Heart right ventricle (tissue), 16 donors: ENCODE data around the gene LIMS1. TPM values are rescaled to one million over a fixed set of nuclear protein-coding genes. Genes with fewer than 3 reads are reported as not detected.
A peak's percentile ranks its signal among the peaks of the same experiment; 100 is the strongest.

Source experiments
- ATAC-seq, 8 donors: fragments of 200-7000 bp; cut with Tn5 transposase; one replicate each; pipeline ENCODE4 v1.9.1; 2020; ENCODE audit warnings: mild to moderate bottlenecking in 8 of 8, moderate library complexity in 8 of 8, moderate number of reproducible peaks in 1 of 8
- DNase-seq, 2 donors: peaks; one replicate each; pipeline ENCODE4 v3.0.0-alpha.2; 2020
- H3K27ac ChIP-seq, 10 donors: fragments of 200-600 bp; sonication (generic) in 2 of 10; one replicate each; pipeline versions ENCODE4 v1.5.0 to v1.8.0; 2020 to 2022; ENCODE audit warnings: mild to moderate bottlenecking in 3 of 10
- H3K27me3 ChIP-seq, 7 donors: fragments of 200-600 bp; one replicate each; pipeline ENCODE4 v1.8.0; 2021 to 2022; ENCODE audit warnings: mild to moderate bottlenecking in 2 of 7
- H3K36me3 ChIP-seq, 9 donors: fragments of 200-600 bp; sonication (generic) in 1 of 9; one replicate each; pipeline versions ENCODE4 v1.5.0 to v1.8.0; 2020 to 2022; ENCODE audit warnings: mild to moderate bottlenecking in 2 of 9
- H3K4me1 ChIP-seq, 9 donors: fragments of 200-600 bp; sonication (generic) in 1 of 9; one replicate each; pipeline versions ENCODE4 v1.5.0 to v1.8.0; 2020 to 2022; ENCODE audit warnings: mild to moderate bottlenecking in 4 of 9
- H3K4me3 ChIP-seq, 10 donors: fragments of 200-600 bp; sonication (generic) in 2 of 10; one replicate each; pipeline versions ENCODE4 v1.5.0 to v1.8.0; 2020 to 2022; ENCODE audit warnings: mild to moderate bottlenecking in 7 of 10, moderate library complexity in 2 of 10
- H3K9me3 ChIP-seq, 11 donors: fragments of 200-600 bp in 10 of 11; sonication (generic) in 2 of 11; one replicate each; pipeline versions ENCODE4 v1.5.0 to v1.8.0; 2013 to 2022; ENCODE audit warnings: mild to moderate bottlenecking in 2 of 11, control low read depth in 1 of 11, moderate library complexity in 1 of 11
- WGBS, 2 donors: extraction: QIAGEN DNeasy Blood & Tissue Kit; methylation state at CpG; one replicate each; pipeline ENCODE4 v1.1.7; 2013; ENCODE audit warnings: inconsistent platforms in 1 of 2; 5-methylcytosine and 5-hydroxymethylcytosine counted together
- intact Hi-C, 10 donors: fragments of 100-400 bp; cut with DNase I; formaldehyde crosslinking; loops; one replicate each; pipeline versions ENCODE4 v1.11.1 to v1.14.2; 2022
- polyA plus RNA-seq, 2 donors: library from polyadenylated mRNA; stranded (reverse); fragments of 200-250 nt; gene quantifications; one replicate each; pipeline ENCODE4 v1.2.3, GENCODE V29; 2013
- total RNA-seq, 10 donors: library from RNA; stranded (reverse); fragmentation: NEBNext Ultra II Directional in 3 of 10; extraction: Animal tissue kit (Norgen Biotek cat#: 25700) in 3 of 10; gene quantifications; one replicate each; pipeline versions ENCODE4 v1.2.1 to v1.2.4, GENCODE V29; 2021 to 2023
- TF ChIP-seq, protein P1 (sequence below), 9 donors: fragments of 200-600 bp; sonication (generic) in 2 of 9; IDR thresholded peaks; one replicate each; pipeline versions ENCODE4 v1.5.0 to v1.8.0; 2021 to 2022; ENCODE audit warnings: antibody characterized with exemption in 9 of 9, mild to moderate bottlenecking in 5 of 9, moderate library complexity in 1 of 9
- donor health status: Arrhythmogenic right ventricular cardiomyopathy.
- donor health status: ischemic (EF 13 %, LVEDD 7.1; RV severe dilation, severe dysfunction).
- donor health status: healthy with polysubstance abuse.
- donor health status: DM: no; HTN: yes; CAD: no.
- donor health status: DM: no; HTN: no; CAD: no.
- donor health status: ischemic (EF 25% LVEDD 6.9; RV normal size, moderate dysfunction).
- donor health status: ischemic (EF 25% LVEDD 5.7; RV mildly dilated, moderate dysfunction).
- donor health status: healthy.
- donor health status: DM: yes; HTN: yes; CAD: no.
- donor health status: Ischemic cardiomyopathy.
- donor health status: ischemic (EF 35%, LVEDD 5.7; RV mildly dilated, moderate dysfunction).
- donor health status: nonischemic (EF 11% LVEDD 7.7; RV severe dilation, severe dysfunction).
- donor health status: DM: yes; HTN: yes; CAD: no.
- donor health status: PGD.
- donor health status: ischemic (EF 29% LVEDD 5.4; RV normal size, mild dysfunction).
- donor health status: nonischemic (EF 23%, LVEDD 6.1; RV moderate dilation, normal function).

Gene LIMS1
- total and polyA plus RNA-seq, 12 donors, result 18.8 to 122 (median 76.2) TPM

DNA sequence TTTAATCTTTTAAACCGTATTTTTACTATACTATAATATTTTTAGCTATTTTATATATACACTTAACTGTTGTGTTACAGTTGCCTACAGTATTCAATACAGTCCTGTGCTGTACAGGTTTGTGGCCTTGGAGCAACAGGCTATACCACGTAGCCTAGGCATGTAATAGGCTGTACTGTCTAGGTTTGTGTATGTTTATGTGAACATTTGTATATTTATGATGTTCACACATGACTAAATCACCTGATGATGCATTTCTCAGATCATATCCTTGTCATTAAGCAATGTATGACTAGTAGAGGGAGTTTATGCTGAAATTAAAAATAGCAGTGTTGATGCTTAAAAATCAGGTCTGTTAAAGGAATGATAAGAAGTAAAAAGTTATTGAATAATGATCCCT lies 92.7 kb downstream of the LIMS1 start:
- TF ChIP-seq, protein P1, sequence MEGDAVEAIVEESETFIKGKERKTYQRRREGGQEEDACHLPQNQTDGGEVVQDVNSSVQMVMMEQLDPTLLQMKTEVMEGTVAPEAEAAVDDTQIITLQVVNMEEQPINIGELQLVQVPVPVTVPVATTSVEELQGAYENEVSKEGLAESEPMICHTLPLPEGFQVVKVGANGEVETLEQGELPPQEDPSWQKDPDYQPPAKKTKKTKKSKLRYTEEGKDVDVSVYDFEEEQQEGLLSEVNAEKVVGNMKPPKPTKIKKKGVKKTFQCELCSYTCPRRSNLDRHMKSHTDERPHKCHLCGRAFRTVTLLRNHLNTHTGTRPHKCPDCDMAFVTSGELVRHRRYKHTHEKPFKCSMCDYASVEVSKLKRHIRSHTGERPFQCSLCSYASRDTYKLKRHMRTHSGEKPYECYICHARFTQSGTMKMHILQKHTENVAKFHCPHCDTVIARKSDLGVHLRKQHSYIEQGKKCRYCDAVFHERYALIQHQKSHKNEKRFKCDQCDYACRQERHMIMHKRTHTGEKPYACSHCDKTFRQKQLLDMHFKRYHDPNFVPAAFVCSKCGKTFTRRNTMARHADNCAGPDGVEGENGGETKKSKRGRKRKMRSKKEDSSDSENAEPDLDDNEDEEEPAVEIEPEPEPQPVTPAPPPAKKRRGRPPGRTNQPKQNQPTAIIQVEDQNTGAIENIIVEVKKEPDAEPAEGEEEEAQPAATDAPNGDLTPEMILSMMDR (IDR thresholded peaks at IDR 0.05), result no peak

DNA sequence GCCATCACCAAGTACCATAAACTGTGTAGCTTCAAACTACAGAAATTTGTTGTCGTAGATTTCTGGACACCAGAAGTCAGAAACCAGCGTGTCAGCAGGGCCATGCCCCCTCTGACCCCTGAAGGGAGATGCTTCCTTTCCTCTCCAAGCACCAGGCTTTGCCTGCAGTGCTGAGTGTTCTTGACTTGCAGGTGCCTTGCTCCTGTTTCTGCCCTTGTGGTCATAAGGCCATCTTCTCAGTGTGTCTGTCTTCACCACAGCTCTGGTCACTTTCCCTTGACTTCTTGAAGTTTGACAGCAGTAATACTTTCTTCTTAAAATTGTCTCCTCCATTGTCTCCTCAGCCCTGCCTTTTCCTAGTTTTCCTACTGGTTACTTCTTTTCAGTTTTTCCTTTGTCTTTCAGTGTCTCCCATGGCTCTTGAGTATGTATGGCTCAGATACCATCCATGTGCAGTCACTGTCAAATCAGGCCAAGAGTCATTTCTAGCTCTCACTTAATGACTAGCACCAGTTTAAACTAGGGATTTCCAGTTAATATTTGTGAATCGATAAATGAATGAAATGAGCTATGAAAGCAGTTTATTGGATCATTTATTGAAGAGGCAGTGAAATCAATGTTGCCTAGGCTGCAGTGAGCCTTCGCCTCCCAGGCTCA lies 93.8 kb downstream of the LIMS1 start:
- Histone ChIP-seq H3K9me3 (no peaks in the 10 kb centered on the region), H3K4me3 (no peak overlapping the region), H3K36me3 (no peaks in the 10 kb centered on the region), H3K27me3 (no peaks in the 10 kb centered on the region), H3K4me1 (peaks cover 0 to 50% (median 10%) of the 10 kb centered on the region in 9 donors), H3K27ac (no peak overlapping the region)
- intact Hi-C loops, result no loop called here
- DNase-seq (no peak), ATAC-seq (no peak)
- TF ChIP-seq, protein P1 (IDR thresholded peaks at IDR 0.05), result no peak
- 90 to 92% methylated on average over 4 of the region's 4 CpGs for WGBS, 2 donors

More for the DNA sequence above, 92.7 kb downstream of the LIMS1 start:
- Histone ChIP-seq H3K4me1 (peaks cover 0 to 47% (median 7%) of the 10 kb centered on the region in 9 donors), H3K36me3 (no peaks in the 10 kb centered on the region), H3K4me3 (no peak overlapping the region), H3K27ac (no peak overlapping the region), H3K9me3 (no peaks in the 10 kb centered on the region), H3K27me3 (no peaks in the 10 kb centered on the region)
- intact Hi-C loops, result no loop called here
- DNase-seq, result no peak
- WGBS, 2 donors, result 80 to 83% methylated on average over 2 of the region's 2 CpGs
- ATAC-seq, result no peak

DNA sequence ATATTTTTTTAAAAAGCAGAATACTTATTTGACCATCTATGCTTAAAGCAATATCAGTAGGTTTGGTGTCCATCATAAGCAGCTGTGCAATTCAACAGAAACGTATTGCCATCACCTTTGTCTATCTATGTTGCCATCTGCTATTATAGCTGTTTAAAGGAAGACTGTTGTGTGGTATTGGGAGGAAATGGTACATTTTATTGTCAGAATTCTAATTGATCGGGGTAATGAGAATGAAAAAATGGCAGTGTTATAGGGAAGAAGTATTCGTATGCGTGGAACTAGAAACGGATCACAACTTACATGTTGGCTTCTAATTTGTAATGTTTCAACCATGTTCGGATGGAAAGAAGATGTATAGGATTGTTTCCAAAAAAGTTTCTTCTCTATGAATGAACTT lies 94.7 kb downstream of the LIMS1 start:
- 93 to 94% methylated on average over 6 of the region's 6 CpGs for WGBS, 2 donors

DNA sequence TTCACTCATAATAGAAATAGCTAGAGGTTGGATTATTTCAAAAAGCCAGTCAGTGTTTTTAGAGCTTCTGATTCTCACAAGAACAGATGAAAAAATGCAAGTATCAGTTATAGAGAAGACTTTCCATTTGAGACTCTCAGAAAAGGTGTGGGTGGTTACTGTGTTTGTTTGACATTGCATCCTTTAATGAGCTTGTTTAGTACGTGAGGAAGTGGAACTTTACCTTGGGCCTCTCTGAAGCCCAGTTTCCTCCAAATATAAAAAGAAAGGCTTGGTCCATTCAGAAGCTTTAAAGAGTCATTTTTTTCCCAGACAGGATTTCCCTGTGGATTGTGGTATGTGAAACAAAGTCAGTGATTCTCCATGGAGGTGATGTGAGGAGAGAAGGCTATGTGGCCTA lies 95.1 kb downstream of the LIMS1 start:
- H3K4me1 ChIP-seq, result peaks cover 0 to 64% (median 23%) of the 10 kb centered on the region in 9 donors
- no peak overlapping the region for H3K4me3 ChIP-seq
- no peaks in the 10 kb centered on the region for H3K27me3 ChIP-seq
- 57 to 68% methylated on average over 1 of the region's 1 CpG for WGBS, 2 donors
- H3K27ac ChIP-seq, result peak overlapping the region in 2 of 10 donors; percentile 11 to 32
- TF ChIP-seq, protein P1 (IDR thresholded peaks at IDR 0.05), result no peak
- no peaks in the 10 kb centered on the region for H3K36me3 ChIP-seq
- DNase-seq (no peak), ATAC-seq (peak in 1 of 8 donors; percentile 34)
- intact Hi-C loops, result no loop called here
- no peaks in the 10 kb centered on the region for H3K9me3 ChIP-seq

More for the DNA sequence above, 94.7 kb downstream of the LIMS1 start:
- no peak for DNase-seq
- Histone ChIP-seq H3K27me3 (no peaks in the 10 kb centered on the region), H3K4me1 (peaks cover 0 to 59% (median 19%) of the 10 kb centered on the region in 9 donors), H3K4me3 (no peak overlapping the region), H3K9me3 (no peaks in the 10 kb centered on the region), H3K36me3 (no peaks in the 10 kb centered on the region), H3K27ac (peak overlapping the region in 1 of 10 donors; percentile 32)
- ATAC-seq, result no peak
- TF ChIP-seq, protein P1 (IDR thresholded peaks at IDR 0.05), result no peak
- intact Hi-C loops, result no loop called here
